Endothelial cell of umbilical vein (primary cell): ENCODE measurements around the gene EIF2AK3. TPM values are rescaled to one million over a fixed set of nuclear protein-coding genes. Genes with fewer than 3 reads are reported as not detected.

Experiments used
- BruUV-seq: library from RNA; stranded (reverse); fragments of 400-500 nt; replicated peaks from 2 replicates; lab custom pipeline; 2021; lab: Mats Ljungman, UMichigan
- CTCF ChIA-PET: fragments of 300-600, 350-600 bp; sonication (Branson Sonifier 250); formaldehyde crosslinking; loops from one replicate; lab custom pipeline; 2021; ENCODE audit warnings: antibody characterized with exemption, inconsistent platforms; lab: Charles Lee
- POLR2A ChIA-PET: fragments of 300-600, 350-600 bp; sonication (Branson Sonifier 250); formaldehyde crosslinking; loops from one replicate; lab custom pipeline; 2021; ENCODE audit warnings: antibody characterized with exemption, inconsistent platforms; lab: Charles Lee
- DNase-seq: peaks from one replicate; pipeline ENCODE4 v3.0.0-alpha.2; 2011; ENCODE audit warnings: low read depth, low spot score
- FAIRE-seq: peaks from 2 replicates; lab custom pipeline; 2011; peaks lifted over from hg19 to GRCh38; lab: Jason Lieb, UNC
- H2AFZ ChIP-seq: 2 replicates; pipeline ENCODE4 v1.6.0; 2012; ENCODE audit warnings: low read depth, low read length, control low read depth, inconsistent platforms
- H3K27ac ChIP-seq: 2 replicates; pipeline ENCODE4 v1.5.1; 2011; ENCODE audit warnings: low read depth, mild to moderate bottlenecking, control low read depth, low read length, moderate library complexity; ENCODE audit not compliant: insufficient read depth
- H3K27me3 ChIP-seq, 2 experiments: 2 replicates each; pipeline versions ENCODE4 v1.6.0 to v1.6.1; 2011; ENCODE audit warnings: low read length in 2 of 2, mixed read lengths in 1 of 2; ENCODE audit not compliant: control insufficient read depth in 2 of 2, insufficient read depth in 2 of 2
- H3K36me3 ChIP-seq, 2 experiments: 2 replicates in 1 of 2; 3 replicates in 1 of 2; pipeline ENCODE4 v1.5.1; 2011; ENCODE audit warnings: low read length in 2 of 2, mild to moderate bottlenecking in 1 of 2, moderate library complexity in 1 of 2; ENCODE audit not compliant: control insufficient read depth in 2 of 2, insufficient read depth in 2 of 2; ENCODE audit errors: extremely low read depth in 1 of 2
- H3K4me1 ChIP-seq: 3 replicates; pipeline ENCODE4 v1.5.1; 2011; ENCODE audit warnings: mild to moderate bottlenecking, low read length; ENCODE audit not compliant: control insufficient read depth, insufficient read depth; ENCODE audit errors: extremely low read depth
- H3K4me2 ChIP-seq: 2 replicates; pipeline ENCODE4 v1.6.1; 2011; ENCODE audit warnings: low read length, control low read depth, mixed read lengths; ENCODE audit not compliant: insufficient read depth
- H3K4me3 ChIP-seq, 3 experiments: fragments of 200-600 bp in 1 of 3; sonication (generic), shearing (Covaris generic) in 1 of 3; replicated peaks in 1 of 3; 2 replicates each; pipeline ENCODE4 v1.5.1; 2011 to 2016; ENCODE audit warnings: control low read depth in 3 of 3, low read length in 3 of 3, mild to moderate bottlenecking in 2 of 3, inconsistent platforms in 1 of 3, low read depth in 1 of 3, moderate library complexity in 1 of 3; ENCODE audit not compliant: insufficient read depth in 1 of 3
- H3K79me2 ChIP-seq: 2 replicates; pipeline ENCODE4 v1.6.0; 2012; ENCODE audit warnings: low read length, inconsistent platforms; ENCODE audit not compliant: control insufficient read depth, insufficient read depth
- H3K9ac ChIP-seq: replicated peaks from 2 replicates; pipeline ENCODE3; 2011; ENCODE audit warnings: low read length, control low read depth; ENCODE audit not compliant: insufficient read depth; ENCODE audit errors: extremely low read depth
- H3K9me1 ChIP-seq: replicated peaks from 3 replicates; pipeline ENCODE4 v1.6.0; 2011; ENCODE audit warnings: mild to moderate bottlenecking, low read length; ENCODE audit not compliant: control insufficient read depth, insufficient read depth; ENCODE audit errors: extremely low read depth
- H3K9me3 ChIP-seq: replicated peaks from 2 replicates; pipeline ENCODE4 v1.5.1; 2012; ENCODE audit warnings: low read length, inconsistent platforms; ENCODE audit not compliant: control insufficient read depth, insufficient read depth
- H4K20me1 ChIP-seq: replicated peaks from 2 replicates; pipeline ENCODE3; 2011; ENCODE audit warnings: mild to moderate bottlenecking, low read length; ENCODE audit not compliant: control insufficient read depth, insufficient read depth; ENCODE audit errors: extremely low read depth
- EZH2 ChIP-seq: IDR thresholded peaks from 2 replicates; pipeline ENCODE4 v1.6.1; 2012; ENCODE audit warnings: borderline replicate concordance, low read depth, mild to moderate bottlenecking, moderate library complexity, low read length, inconsistent platforms; ENCODE audit not compliant: severe bottlenecking
- FOS ChIP-seq: IDR thresholded peaks from 2 replicates; pipeline ENCODE4 v1.6.1; 2011; ENCODE audit warnings: mild to moderate bottlenecking, low read length, moderate library complexity, borderline replicate concordance; ENCODE audit not compliant: insufficient read depth
- GATA2 ChIP-seq: IDR thresholded peaks from 2 replicates; pipeline ENCODE4 v1.7.0; 2011; ENCODE audit warnings: low read depth, mild to moderate bottlenecking, moderate library complexity, mixed read lengths, low read length; ENCODE audit not compliant: insufficient read length, insufficient read depth
- JUN ChIP-seq: IDR thresholded peaks from 2 replicates; pipeline ENCODE4 v1.6.1; 2011; ENCODE audit warnings: borderline replicate concordance, low read depth; ENCODE audit not compliant: insufficient read length, insufficient read depth
- MYC ChIP-seq: IDR thresholded peaks from one replicate; pipeline ENCODE4 v1.6.1; 2011; ENCODE audit warnings: mild to moderate bottlenecking, low read depth, low read length
- POLR2A ChIP-seq: IDR thresholded peaks from 2 replicates; pipeline ENCODE4 v1.6.1; 2012; ENCODE audit warnings: low read depth, mild to moderate bottlenecking, control low read depth, low read length
- POLR2AphosphoS5 ChIP-seq: IDR thresholded peaks from 2 replicates; pipeline ENCODE4 v1.6.1; 2012; ENCODE audit warnings: low read depth, mild to moderate bottlenecking, control low read depth, low read length, moderate library complexity; ENCODE audit not compliant: insufficient read depth
- dilution Hi-C: fragments of 300-500 bp; cut with MboI; formaldehyde crosslinking; loops from one replicate; pipeline ENCODE4 v1.15.0; 2019; ENCODE audit warnings: low sequenced_read_pairs; ENCODE audit not compliant: extremely low pct_ligation_motif_present
- intact Hi-C: fragments of 100-400 bp; cut with micrococcal nuclease; formaldehyde crosslinking; loops from one replicate; pipeline ENCODE4 v1.10.0; 2022
- polyA plus RNA-seq, 4 experiments: library from polyadenylated mRNA; depleted of rRNA in 3 of 4; stranded (reverse) in 3 of 4; unstranded in 1 of 4; fragments of >200 nt; gene quantifications; 2 replicates each; pipeline versions ENCODE4 v1.2.1 to v1.2.3, GENCODE V29; 2011 to 2012; ENCODE audit warnings: missing spikeins in 1 of 4
- total RNA-seq: library from RNA; stranded (reverse); gene quantifications from 2 replicates; pipeline ENCODE4 v1.2.3, GENCODE V29; 2021
- TF ChIP-seq, protein P1 (sequence below): IDR thresholded peaks from 2 replicates; pipeline ENCODE4 v1.6.1; 2011; ENCODE audit not compliant: insufficient read depth, insufficient read length
- TF ChIP-seq, protein P2 (sequence below), 2 donors: IDR thresholded peaks; 1 replicate in 1 of 2; 2 replicates in 1 of 2; pipeline ENCODE4 v1.5.1; 2011; ENCODE audit warnings: low read length in 2 of 2, mild to moderate bottlenecking in 2 of 2, moderate library complexity in 2 of 2, control low read depth in 1 of 2, inconsistent platforms in 1 of 2, low read depth in 1 of 2; ENCODE audit not compliant: insufficient read depth in 1 of 2; ENCODE audit errors: extremely low read depth in 1 of 2

EIF2AK3 gene
- total and polyA plus RNA-seq, 2 donors (not counting 3 experiments of a cell fraction or from before 2014, with no cell fraction given) = 5.3 to 17.3 TPM

DNA sequence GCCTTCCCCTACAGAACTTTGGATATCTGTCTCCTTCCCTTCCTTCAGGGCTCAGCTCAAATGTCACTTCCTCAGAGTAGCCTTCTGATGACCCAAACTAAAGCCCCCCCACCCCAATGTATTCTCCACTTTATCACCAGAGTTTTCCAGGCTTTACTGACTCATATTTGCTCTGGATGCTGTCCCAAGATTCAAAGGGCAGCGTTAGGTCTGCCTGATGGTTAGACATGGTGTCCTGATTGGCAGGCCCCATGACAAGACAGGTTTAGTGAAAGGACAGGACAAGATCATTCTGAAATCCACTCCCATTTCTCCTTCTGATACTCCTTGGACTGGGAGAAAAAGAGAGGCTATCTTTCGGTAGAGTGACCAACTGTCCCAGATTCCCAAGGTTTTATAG lies 41.6 kb upstream of the EIF2AK3 start:
- no peaks in the 10 kb centered on the region for H3K9me3 ChIP-seq
- CTCF ChIA-PET = interaction anchor here (1.2 to 12.4 kb wide), 19 partner anchors 11 to 609 kb away, joined by 3 to 378 read pairs (median 6); no protein-coding TSS in a partner anchor
- H3K9me1 ChIP-seq = no peaks in the 10 kb centered on the region
- no TSS peak for BruUV-seq
- no peaks in the 10 kb centered on the region for H4K20me1 ChIP-seq
- no peaks in the 10 kb centered on the region for H3K36me3 ChIP-seq
- DNase-seq (no peak), FAIRE-seq (no peak)
- intact Hi-C loops = loop anchor here (1.0 to 2.0 kb wide), 3 partner anchors 42 to 478 kb away; partner anchors contain the start of gene EIF2AK3
- peaks cover 5 to 9% of the 10 kb centered on the region in 2 experiments for H3K27me3 ChIP-seq
- TF ChIP-seq EZH2 = no peak
- no peak for TF ChIP-seq MYC
- TF ChIP-seq FOS = no peak
- TF ChIP-seq GATA2 = no peak
- TF ChIP-seq, protein P1, sequence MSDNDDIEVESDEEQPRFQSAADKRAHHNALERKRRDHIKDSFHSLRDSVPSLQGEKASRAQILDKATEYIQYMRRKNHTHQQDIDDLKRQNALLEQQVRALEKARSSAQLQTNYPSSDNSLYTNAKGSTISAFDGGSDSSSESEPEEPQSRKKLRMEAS = no peak
- no peak for TF ChIP-seq JUN
- TF ChIP-seq POLR2A = no peak
- TF ChIP-seq POLR2AphosphoS5 = no peak
- TF ChIP-seq, protein P2, sequence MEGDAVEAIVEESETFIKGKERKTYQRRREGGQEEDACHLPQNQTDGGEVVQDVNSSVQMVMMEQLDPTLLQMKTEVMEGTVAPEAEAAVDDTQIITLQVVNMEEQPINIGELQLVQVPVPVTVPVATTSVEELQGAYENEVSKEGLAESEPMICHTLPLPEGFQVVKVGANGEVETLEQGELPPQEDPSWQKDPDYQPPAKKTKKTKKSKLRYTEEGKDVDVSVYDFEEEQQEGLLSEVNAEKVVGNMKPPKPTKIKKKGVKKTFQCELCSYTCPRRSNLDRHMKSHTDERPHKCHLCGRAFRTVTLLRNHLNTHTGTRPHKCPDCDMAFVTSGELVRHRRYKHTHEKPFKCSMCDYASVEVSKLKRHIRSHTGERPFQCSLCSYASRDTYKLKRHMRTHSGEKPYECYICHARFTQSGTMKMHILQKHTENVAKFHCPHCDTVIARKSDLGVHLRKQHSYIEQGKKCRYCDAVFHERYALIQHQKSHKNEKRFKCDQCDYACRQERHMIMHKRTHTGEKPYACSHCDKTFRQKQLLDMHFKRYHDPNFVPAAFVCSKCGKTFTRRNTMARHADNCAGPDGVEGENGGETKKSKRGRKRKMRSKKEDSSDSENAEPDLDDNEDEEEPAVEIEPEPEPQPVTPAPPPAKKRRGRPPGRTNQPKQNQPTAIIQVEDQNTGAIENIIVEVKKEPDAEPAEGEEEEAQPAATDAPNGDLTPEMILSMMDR (IDR thresholded peaks at IDR 0.05; ENCODE audit: extremely low read depth in 1 of 2, insufficient read depth in 1 of 2, low read depth in 1 of 2, low read length in 2 of 2) = no peak
- no peak overlapping the region for H3K9ac ChIP-seq
- no peaks in the 10 kb centered on the region for H3K4me1 ChIP-seq
- H3K4me2 ChIP-seq = no peak overlapping the region
- H3K27ac ChIP-seq = no peak overlapping the region
- POLR2A ChIA-PET = no interaction called here
- H2AFZ ChIP-seq = no peak overlapping the region
- H3K79me2 ChIP-seq = no peaks in the 10 kb centered on the region
- dilution Hi-C loops = loop anchor here (25.0 kb wide), 1 partner anchor 107 kb away; no protein-coding TSS in a partner anchor
- no peak overlapping the region for H3K4me3 ChIP-seq
